CD4-positive, alpha-beta T cell treated with Interleukin-6 for 4 hours (primary cell): ENCODE data around the gene DDR2.
A peak's percentile ranks its signal among the peaks of the same experiment; 100 is the strongest.
"Not testable (repeated sequence)": the region's sequence is repeated elsewhere in the genome, so short reads cannot be mapped to it uniquely, and the experiment has no call there.

Source experiments
- DNase-seq: peaks from one replicate; pipeline ENCODE4 v3.0.0-alpha.2; 2020; ENCODE audit warnings: mixed read lengths

DDR2 gene

GRCh38 chr1:162788783-162789182, 156.5 kb downstream of the DDR2 start:
- DNase-seq = not testable (repeated sequence)

DNA sequence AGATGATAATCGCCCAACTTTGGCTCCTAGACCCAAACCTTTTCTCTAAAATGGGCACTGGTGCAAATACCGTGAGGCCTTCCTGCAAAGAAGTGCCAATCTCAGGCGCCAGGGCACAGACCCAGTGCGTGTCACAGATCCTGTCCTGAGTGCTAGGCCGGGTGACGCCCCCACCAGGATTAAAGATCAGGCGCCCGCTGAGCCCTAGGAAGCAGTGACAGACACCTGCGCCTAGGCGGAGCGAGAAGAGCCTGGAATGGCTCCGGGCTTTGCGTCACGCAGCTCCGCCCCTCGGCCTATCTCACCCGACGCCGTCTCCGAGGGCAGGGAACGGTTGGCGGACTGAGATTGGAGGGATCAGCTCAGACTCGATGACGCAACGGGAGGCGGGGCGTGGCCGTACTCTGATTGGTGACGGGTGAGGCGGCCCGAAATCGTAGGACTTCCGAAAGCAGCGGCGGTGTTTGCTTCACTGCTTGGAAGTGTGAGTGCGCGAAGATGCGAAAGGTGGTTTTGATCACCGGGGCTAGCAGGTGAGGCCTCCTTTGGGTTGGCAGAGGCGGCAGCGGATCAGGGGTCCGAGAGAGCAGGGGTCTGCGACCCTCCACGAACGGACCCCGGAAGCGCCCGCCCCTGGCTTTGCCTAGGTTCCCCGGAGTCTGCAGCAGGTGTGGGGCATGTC, 158.2 kb downstream of the DDR2 start, which contains the start of gene HSD17B7:
HSD17B7 (plus strand) TSS at position 400 of the 682 bp plus-strand sequence; CDS start at position 499, 99 bp downstream.
- peak; percentile 76 for DNase-seq

DNA sequence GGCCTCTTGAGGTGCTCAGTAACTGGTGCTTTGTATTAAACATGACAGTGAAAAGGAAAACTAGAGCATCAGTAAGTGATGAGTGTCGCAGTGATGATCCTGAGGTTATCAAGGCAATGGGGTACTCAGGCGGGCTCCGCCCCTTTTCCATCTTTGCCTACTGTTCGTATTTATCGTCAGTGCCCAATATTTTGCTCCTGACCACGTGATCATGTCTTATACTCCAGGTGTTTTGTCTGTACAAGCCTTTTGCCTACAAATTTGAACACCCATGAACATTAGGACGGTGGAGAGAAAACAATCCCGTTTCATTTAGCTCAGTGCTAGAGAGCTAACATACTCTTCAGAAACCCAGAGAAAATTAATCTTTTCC, 158.7 kb downstream of the DDR2 start:
- DNase-seq = not testable (repeated sequence)

GRCh38 chr1:162794284-162794683, 162.0 kb downstream of the DDR2 start:
- DNase-seq = not testable (repeated sequence)

DNA sequence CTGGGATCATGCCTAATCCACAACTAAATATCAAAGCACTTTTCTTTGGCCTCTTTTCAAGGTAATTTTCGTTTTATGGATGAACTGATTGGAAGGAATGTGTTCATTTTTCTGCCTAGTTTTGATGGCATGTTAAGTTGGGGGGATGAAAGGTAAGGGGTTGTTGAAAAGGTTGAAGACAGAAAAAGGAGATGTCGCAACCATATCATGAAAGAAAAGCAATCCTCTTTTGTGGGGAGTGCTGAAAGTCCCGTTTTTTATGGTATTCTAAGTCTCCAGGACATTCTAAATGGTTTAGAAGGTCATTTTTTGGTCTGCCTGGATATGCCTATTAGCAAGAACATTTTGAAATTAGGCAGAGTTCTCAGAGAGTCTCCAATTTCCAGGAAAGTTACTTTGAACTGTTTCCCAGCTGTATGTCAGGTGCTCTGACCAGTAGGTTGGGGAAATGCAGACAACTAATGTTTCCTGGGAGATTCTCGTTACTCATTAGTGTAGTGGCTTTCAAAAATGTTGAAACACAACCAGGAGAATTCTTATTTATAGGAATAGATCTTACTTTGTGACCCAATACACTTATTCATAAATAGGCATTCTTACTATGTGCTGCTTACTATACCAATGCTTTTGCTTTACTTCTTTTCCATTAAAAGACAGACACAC, 164.5 kb downstream of the DDR2 start:
- DNase-seq = not testable (repeated sequence)

- not testable (repeated sequence) for DNase-seq
Measured at GRCh38 chr1:162799995-162800830, 167.9 kb downstream of the DDR2 start.

- not testable (repeated sequence) for DNase-seq
Measured at GRCh38 chr1:162807503-162807902, 175.2 kb downstream of the DDR2 start.

- DNase-seq = not testable (repeated sequence)
Measured at GRCh38 chr1:162812357-162812756, 180.1 kb downstream of the DDR2 start.

- not testable (repeated sequence) for DNase-seq
Measured at GRCh38 chr1:162818136-162818535, 185.9 kb downstream of the DDR2 start.

GRCh38 chr1:162818666-162819065, 186.4 kb downstream of the DDR2 start:
- not testable (repeated sequence) for DNase-seq

GRCh38 chr1:162822391-162823200, 190.3 kb downstream of the DDR2 start:
- peak; percentile 39 for DNase-seq

GRCh38 chr1:162823231-162823630, 191.0 kb downstream of the DDR2 start:
- DNase-seq = peak; percentile 43

GRCh38 chr1:162823771-162824525, 191.7 kb downstream of the DDR2 start:
- no peak for DNase-seq

DNA sequence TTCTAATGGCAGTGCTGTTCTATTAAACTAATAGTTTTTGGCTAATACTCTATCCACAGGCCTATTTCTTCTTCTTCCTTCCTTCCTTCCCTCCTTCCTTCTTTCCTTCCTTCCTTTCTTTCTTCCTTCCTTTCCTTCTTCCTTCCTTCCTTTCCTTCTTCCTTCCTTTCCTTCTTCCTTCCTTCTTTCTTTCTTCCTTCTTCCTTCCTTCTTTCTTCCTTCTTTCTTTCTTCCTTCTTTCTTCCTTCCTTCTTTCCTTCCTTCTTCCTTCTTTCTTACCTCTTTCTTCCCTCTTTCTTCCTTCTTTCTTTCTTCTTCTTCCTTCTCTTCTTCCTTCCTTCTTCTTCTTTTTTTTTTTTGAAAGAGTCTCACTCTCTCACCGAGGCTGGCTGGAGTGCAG, 197.0 kb downstream of the DDR2 start:
- no peak for DNase-seq

DNA sequence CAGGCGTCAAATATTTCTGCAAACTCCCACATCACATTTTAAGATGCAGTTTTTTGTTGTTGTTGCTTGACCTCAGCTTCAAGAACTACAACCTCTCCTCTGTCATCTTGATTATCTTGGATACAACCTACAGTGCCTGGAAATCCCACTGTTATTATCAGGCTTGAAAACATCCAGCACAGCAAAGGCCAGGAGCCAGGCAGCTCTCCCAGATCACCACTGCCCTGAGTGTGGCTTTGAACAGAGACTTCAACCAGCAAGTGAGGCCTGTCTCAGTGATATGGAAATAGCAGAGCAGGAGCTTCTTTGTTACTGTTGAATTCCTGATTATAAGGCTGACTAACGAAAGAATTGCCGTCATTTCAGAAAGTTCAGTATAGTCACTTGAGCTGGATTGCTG, 200.2 kb downstream of the DDR2 start:
- DNase-seq = no peak

DNA sequence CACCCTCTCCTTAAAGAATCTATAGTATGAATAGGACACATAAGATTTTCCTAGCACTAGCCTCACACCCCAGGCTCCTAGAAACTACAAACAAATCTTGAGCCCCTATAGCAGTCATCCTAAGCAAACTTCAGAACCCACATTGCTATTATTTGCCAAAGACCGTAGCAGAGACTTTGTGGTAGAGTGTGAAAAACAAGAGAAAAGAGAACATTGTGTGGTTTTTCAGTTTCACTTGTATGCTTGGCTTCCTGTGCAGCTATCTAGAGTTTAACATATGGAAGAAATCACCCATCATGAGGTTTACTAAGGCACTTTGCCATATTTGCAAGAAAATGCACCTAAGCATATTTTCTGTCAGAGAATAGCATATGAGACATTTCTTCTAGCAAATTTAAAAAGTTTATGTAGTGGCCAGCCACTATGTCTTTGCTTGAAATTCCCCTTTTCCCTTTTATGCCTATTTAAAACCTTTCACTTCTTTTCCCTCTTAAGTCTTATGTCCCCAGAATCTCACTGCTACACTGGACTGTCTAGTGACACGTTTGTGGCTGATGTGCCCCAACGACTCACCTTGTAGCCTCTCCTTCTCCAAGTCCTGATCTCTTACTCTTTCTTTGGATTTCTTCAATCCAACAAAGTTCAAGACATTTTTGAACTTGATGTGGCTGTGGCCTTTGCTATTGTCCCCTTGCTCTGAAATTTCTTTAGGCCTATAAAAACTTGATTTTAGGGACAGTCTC, 203.1 kb downstream of the DDR2 start:
- no peak for DNase-seq
